ENCODE results near the gene SLC39A10. TPM values are rescaled to one million over a fixed set of nuclear protein-coding genes. Genes with fewer than 3 reads are reported as not detected.

The SLC39A10 gene
- total and polyA plus RNA-seq, 2 of the 4 experiments (the other 2 are of a cell fraction) = 17.6 to 64.7 TPM

DNA sequence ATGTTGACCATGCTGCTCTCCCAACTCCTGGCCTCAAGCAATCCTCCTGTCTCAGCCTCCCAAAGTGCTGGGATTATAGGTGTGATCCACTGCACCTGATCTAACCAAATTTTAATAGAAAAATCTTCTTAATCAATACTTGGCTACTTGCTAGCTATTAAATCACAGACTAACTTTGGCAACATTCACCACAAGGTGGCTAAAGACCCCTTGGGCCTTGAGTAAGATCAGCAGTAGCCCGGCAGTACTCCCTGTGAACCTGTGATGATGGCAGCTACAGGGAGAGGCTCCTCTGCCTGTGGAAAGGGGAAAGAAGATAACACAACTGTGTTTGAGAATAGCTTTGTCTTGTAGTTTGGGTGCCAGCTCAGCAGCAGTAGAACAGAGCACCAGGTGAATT lies 102.9 kb downstream of the SLC39A10 start:
- TF ChIP-seq USF2 (IDR thresholded peaks at IDR 0.05; ENCODE audit: low read depth, low read length) (no peak), RAD21 (IDR thresholded peaks at IDR 0.05; ENCODE audit: low read length) (no peak), BHLHE40 (IDR thresholded peaks at IDR 0.05; ENCODE audit: low read depth, low read length) (no peak), MXI1 (IDR thresholded peaks at IDR 0.05; ENCODE audit: borderline replicate concordance, low read depth, low read length) (no peak), MAFK (IDR thresholded peaks at IDR 0.05; ENCODE audit: low read depth, low read length) (no peak)
- Histone ChIP-seq H3K4me2 (ENCODE audit: low read depth, low read length) (no peak overlapping the region), H2BK15ac (ENCODE audit: low read depth, low read length) (no peak overlapping the region), H4K20me1 (ENCODE audit: insufficient read depth, low read length) (no peaks in the 10 kb centered on the region), H3K79me1 (ENCODE audit: low read depth in 1 of 2, low read length in 2 of 2) (no peaks in the 10 kb centered on the region), H2BK120ac (ENCODE audit: low read depth, low read length) (no peak overlapping the region), H3K9ac (ENCODE audit: low read depth, low read length) (no peak overlapping the region), H3K36me3 (ENCODE audit: control insufficient read depth, insufficient read depth, low read length) (no peaks in the 10 kb centered on the region), H2AK5ac (ENCODE audit: low read depth, low read length) (no peak overlapping the region), H3K23ac (ENCODE audit: low read depth, low read length) (no peak overlapping the region), H4K91ac (ENCODE audit: insufficient read depth, low read depth, low read length) (no peak overlapping the region), H3K27me3 (ENCODE audit: control insufficient read depth, insufficient read depth, low read length) (no peaks in the 10 kb centered on the region), H2BK20ac (ENCODE audit: low read depth, low read length) (no peak overlapping the region), H2BK5ac (ENCODE audit: low read depth, low read length, poor library complexity, severe bottlenecking) (no peak overlapping the region), H3K4me3 (ENCODE audit: insufficient read depth, low read depth, low read length) (no peak overlapping the region), H3K56ac (ENCODE audit: extremely low read depth, insufficient read depth, low read length) (no peak overlapping the region), H3K4ac (ENCODE audit: low read depth, low read length) (no peak overlapping the region), H3K14ac (replicated peaks; ENCODE audit: low read depth, low read length) (no peak overlapping the region), H3K9me3 (ENCODE audit: control insufficient read depth, insufficient read depth, low read length) (no peaks in the 10 kb centered on the region), H3K4me1 (ENCODE audit: control insufficient read depth, insufficient read depth, low read length) (0 out of 2 replicates have a peak, but pooled peaks cover 3% of the 10 kb centered on the region), H4K5ac (ENCODE audit: low read depth, low read length) (no peak overlapping the region), H2AK9ac (replicated peaks; ENCODE audit: low read depth, low read length, poor library complexity) (no peak overlapping the region), H3K27ac (ENCODE audit: insufficient read depth, low read length) (no peak overlapping the region), H4K8ac (ENCODE audit: low read depth in 2 of 2, low read length in 2 of 2) (no peak overlapping the region), H3K18ac (ENCODE audit: low read depth, low read length) (no peak overlapping the region), H3K9me1 (ENCODE audit: insufficient read depth, low read length) (no peaks in the 10 kb centered on the region; the same call in 1 of the 2 replicates), H2AFZ (replicated peaks; ENCODE audit: low read length, poor library complexity) (no peak overlapping the region)
- WGBS, 2 experiments (ENCODE audit: extremely low coverage in 2 of 2, insufficient read length in 1 of 2) = no CpG with 5 or more reads among the region's 1 CpG
- no TSS peak for BruUV-seq (replicated peaks)
- ChIA-PET CTCF (interaction anchor here (0.6 kb wide), 1 partner anchor 138 kb away, joined by 4 read pairs; no protein-coding TSS in a partner anchor), POLR2A (ENCODE audit: unreplicated experiment) (no interaction called here)
- in situ Hi-C loops (cut with MboI; ENCODE audit: low sequenced_read_pairs) (no loop called here), dilution Hi-C loops (cut with HindIII; ENCODE audit: low sequenced_read_pairs, unreplicated experiment) (no loop called here), intact Hi-C loops (cut with micrococcal nuclease) (no loop called here)
- no peak for ATAC-seq (ENCODE audit: low read depth)
- DNase-seq = no peak

Data from IMR-90 (cell line).